Body of pancreas (tissue), 4 donors: ENCODE results near the gene MGMT. TPM values are rescaled to one million over a fixed set of nuclear protein-coding genes. Genes with fewer than 3 reads are reported as not detected.

Experiments used
- ATAC-seq: fragments of 150-250 bp; one replicate; pipeline ENCODE4 v1.9.1; 2016
- DNase-seq, 4 donors: peaks; one replicate each; pipeline ENCODE4 v3.0.0-alpha.2; 2019
- H3K27ac ChIP-seq, 4 donors: fragments of 200-600 bp; sonication (generic); 1 replicate in 3 of 4; 2 replicates in 1 of 4; pipeline versions ENCODE4 v1.5.1 to v1.6.1; 2016 to 2019; ENCODE audit warnings: mild to moderate bottlenecking in 1 of 4, mixed read lengths in 1 of 4, moderate library complexity in 1 of 4
- H3K27me3 ChIP-seq, 2 donors: fragments of 200-600 bp; sonication (generic); one replicate each; pipeline ENCODE4 v1.6.0; 2016; ENCODE audit warnings: mild to moderate bottlenecking in 1 of 2
- H3K36me3 ChIP-seq, 2 donors: fragments of 200-600 bp; sonication (generic); replicated peaks in 1 of 2; 2 replicates each; pipeline ENCODE4 v1.5.1; 2016; ENCODE audit warnings: low read depth in 2 of 2; ENCODE audit not compliant: insufficient read depth in 1 of 2
- H3K4me1 ChIP-seq: fragments of 200-600 bp; sonication (generic); one replicate; pipeline ENCODE4 v1.6.0; 2016
- H3K4me3 ChIP-seq, 2 donors: fragments of 200-600 bp; sonication (generic); 1 replicate in 1 of 2; 2 replicates in 1 of 2; pipeline ENCODE4 v1.5.1; 2016 to 2019
- H3K9me3 ChIP-seq, 3 donors: fragments of 200-600 bp; sonication (generic); 1 replicate in 2 of 3; 2 replicates in 1 of 3; pipeline ENCODE4 v1.5.1; 2016
- POLR2A ChIP-seq, 3 donors: fragments of 450-650 bp; IDR thresholded peaks; one replicate each; pipeline ENCODE4 v1.6.1; 2016; ENCODE audit warnings: antibody characterized with exemption in 3 of 3, mild to moderate bottlenecking in 2 of 3
- WGBS, 2 donors: methylation state at CpG; one replicate each; pipeline ENCODE4 v1.1.5; 2017; 5-methylcytosine and 5-hydroxymethylcytosine counted together
- intact Hi-C: fragments of 100-400 bp; cut with DNase I; formaldehyde crosslinking; loops from one replicate; pipeline ENCODE4 v1.15.1; 2023
- total RNA-seq, 2 donors: library from RNA; depleted of rRNA; stranded (reverse); fragments of >200 nt; gene quantifications; one replicate each; pipeline ENCODE4 v1.1.0, GENCODE V29; 2016
- TF ChIP-seq, protein P1 (sequence below), 7 experiments: fragments of 450-650 bp in 4 of 7; fragments of 200-600 bp in 3 of 7; sonication (generic) in 3 of 7; IDR thresholded peaks; one replicate each; pipeline ENCODE4 v1.5.1; 2016 to 2019; ENCODE audit warnings: antibody characterized with exemption in 7 of 7

Gene MGMT
- total RNA-seq, 2 donors from 2014 or later: 13.7 to 25.4 TPM

DNA sequence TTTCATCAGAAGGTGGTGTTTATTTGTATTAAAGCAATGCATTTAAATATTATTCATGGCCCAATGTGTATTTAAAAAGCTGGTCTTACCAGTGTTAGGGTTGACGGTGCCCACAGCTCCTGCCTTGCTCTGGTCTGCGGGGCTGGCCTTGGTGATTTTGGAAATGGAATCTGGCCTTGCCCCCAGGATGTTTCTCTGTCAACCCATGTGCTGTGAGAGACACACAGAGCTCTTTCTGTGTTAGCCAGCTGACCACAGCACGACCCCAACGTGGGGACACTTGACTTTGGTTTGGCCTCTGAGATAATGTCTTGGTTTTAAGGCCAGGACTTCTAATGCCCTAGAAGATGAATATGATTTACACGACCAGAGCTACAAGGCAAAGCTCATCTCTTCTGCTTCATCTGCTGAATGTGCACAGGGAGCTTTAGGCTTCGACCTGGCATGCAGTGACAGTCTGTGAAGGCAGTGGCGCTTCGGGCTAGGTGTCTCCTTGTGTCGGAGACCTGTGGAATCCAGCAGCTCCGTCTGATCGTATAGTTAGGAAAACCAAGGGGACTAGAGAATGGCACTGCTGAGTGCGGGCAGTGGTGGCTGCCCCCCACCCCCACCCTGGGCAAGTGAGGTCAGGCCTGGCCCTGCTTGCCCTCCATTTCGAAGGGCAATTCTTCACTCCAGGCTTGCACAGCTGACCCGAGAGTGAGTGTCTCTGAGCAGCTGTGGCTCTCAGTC lies 250.9 kb downstream of the MGMT start:
- DNase-seq (no peak), ATAC-seq (no peak)
- WGBS, 2 donors: 91 to 93% methylated on average over 12 to 14 of the region's 14 CpGs
- Histone ChIP-seq H3K36me3 (no peaks in the 10 kb centered on the region), H3K27ac (no peak overlapping the region), H3K27me3 (no peaks in the 10 kb centered on the region), H3K9me3 (no peaks in the 10 kb centered on the region), H3K4me3 (no peak overlapping the region), H3K4me1 (no peaks in the 10 kb centered on the region)
- TF ChIP-seq POLR2A (IDR thresholded peaks at IDR 0.05): no peak
- TF ChIP-seq, protein P1, sequence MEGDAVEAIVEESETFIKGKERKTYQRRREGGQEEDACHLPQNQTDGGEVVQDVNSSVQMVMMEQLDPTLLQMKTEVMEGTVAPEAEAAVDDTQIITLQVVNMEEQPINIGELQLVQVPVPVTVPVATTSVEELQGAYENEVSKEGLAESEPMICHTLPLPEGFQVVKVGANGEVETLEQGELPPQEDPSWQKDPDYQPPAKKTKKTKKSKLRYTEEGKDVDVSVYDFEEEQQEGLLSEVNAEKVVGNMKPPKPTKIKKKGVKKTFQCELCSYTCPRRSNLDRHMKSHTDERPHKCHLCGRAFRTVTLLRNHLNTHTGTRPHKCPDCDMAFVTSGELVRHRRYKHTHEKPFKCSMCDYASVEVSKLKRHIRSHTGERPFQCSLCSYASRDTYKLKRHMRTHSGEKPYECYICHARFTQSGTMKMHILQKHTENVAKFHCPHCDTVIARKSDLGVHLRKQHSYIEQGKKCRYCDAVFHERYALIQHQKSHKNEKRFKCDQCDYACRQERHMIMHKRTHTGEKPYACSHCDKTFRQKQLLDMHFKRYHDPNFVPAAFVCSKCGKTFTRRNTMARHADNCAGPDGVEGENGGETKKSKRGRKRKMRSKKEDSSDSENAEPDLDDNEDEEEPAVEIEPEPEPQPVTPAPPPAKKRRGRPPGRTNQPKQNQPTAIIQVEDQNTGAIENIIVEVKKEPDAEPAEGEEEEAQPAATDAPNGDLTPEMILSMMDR (IDR thresholded peaks at IDR 0.05): no peak
- intact Hi-C loops: no loop called here

DNA sequence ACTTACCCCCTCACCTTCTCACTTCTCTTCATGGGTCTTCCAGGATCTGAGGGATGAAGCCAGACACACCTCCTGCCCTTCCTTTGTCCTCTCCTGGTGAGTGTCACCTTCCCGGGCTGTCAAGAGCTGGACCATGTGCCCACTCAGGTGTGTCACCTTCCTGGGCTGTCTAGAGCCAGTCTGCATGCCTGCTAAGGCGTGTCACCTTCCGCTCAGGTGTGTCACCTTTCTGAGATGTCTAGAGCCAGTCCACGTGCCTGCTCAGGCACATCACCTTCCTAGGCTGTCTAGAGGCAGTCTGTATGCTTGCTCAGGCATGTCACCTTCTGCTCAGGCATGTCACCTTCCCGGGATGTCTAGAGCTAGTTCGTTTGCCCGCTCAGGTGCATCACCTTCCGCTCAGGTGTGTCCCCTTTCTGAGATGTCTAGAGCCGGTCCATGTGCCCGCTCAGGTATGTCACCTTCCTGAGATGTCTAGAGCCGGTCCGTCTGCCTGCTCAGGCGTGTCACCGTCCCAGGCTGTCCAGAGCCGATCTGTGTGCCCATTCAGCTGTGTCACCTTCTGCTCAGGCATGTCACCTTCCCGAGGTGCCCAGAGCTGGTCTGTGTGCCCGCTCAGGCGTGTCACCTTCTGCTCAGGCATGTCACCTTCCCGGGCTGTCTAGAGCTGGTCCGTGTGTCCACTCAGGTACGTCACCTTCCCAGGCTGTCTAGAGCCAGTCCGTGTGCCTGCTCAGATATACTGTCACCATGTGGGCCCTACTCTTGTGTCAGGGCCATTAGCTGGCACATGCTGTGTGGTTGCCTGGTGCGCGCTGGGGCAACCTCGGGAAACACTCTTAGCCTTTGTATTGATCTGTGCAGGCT lies 251.7 kb downstream of the MGMT start:
- Histone ChIP-seq H3K36me3 (no peaks in the 10 kb centered on the region), H3K4me1 (no peaks in the 10 kb centered on the region), H3K27me3 (no peaks in the 10 kb centered on the region), H3K27ac (no peak overlapping the region), H3K4me3 (no peak overlapping the region), H3K9me3 (no peaks in the 10 kb centered on the region)
- 89 to 94% methylated on average over 19 to 25 of the region's 25 CpGs for WGBS, 2 donors
- DNase-seq (no peak), ATAC-seq (no peak)
- TF ChIP-seq POLR2A (IDR thresholded peaks at IDR 0.05): no peak
- TF ChIP-seq, protein P1 (IDR thresholded peaks at IDR 0.05): no peak
- intact Hi-C loops: no loop called here

DNA sequence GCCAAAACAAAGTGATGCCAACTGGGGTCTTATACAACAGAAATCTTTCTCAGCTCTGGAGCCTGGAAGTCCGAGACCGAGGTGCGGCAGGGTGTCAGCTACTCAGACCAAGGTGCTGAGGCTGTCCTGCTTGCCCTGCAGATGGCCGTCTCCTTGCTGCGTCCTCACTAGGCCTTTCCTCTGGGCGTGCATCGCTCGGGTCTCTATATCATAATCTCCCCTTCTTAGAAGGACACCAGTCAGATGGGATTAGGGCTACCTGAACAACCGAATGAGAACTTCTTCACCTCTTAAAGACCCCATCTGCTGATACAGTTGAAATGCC lies 252.3 kb downstream of the MGMT start:
- intact Hi-C loops: no loop called here
- no peaks in the 10 kb centered on the region for H3K4me1 ChIP-seq
- no peak overlapping the region for H3K27ac ChIP-seq
- TF ChIP-seq POLR2A (IDR thresholded peaks at IDR 0.05): no peak
- TF ChIP-seq, protein P1 (IDR thresholded peaks at IDR 0.05): no peak
- WGBS, 2 donors: 93 to 98% methylated on average over 5 to 9 of the region's 9 CpGs
- ATAC-seq (no peak), DNase-seq (no peak)
- no peaks in the 10 kb centered on the region for H3K9me3 ChIP-seq
- H3K36me3 ChIP-seq: no peaks in the 10 kb centered on the region
- H3K4me3 ChIP-seq: no peak overlapping the region
- H3K27me3 ChIP-seq: no peaks in the 10 kb centered on the region

DNA sequence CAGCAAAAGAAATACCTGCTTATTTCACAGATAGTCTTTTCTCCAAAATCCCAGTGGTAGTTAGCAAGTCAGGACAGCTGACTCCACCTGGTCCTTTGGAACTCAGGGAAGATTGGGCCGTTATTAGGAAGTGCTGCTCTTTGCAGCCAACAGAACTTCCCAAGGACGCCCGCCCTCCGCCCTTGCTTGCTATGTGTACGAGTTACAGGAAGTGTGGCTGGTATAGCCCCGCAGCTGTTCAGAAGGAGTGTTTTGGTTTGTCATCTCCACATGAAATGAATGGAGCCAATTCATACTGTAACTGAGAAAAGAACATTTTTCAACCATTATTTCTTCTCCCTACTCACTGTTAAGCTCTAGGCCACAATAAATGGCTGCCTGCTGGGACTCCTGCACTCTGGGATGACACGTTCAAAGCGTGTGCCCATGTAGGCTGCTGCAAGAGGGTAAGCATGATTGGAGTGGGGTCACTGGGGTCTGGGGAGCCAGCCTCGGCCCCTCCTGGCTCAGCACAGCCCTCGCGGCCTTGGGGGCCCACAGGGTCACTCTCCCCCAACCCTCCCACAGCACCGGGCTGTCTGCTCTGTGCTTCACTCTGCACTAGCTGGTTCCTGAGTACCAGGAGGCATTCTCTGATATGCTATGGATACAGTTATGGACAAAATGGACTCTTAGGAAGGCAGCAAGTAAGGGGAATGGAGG lies 253.0 kb downstream of the MGMT start:
- Histone ChIP-seq H3K27me3 (no peaks in the 10 kb centered on the region), H3K36me3 (no peaks in the 10 kb centered on the region), H3K4me1 (no peaks in the 10 kb centered on the region), H3K27ac (no peak overlapping the region), H3K4me3 (no peak overlapping the region), H3K9me3 (no peaks in the 10 kb centered on the region)
- WGBS, 2 donors: 90 to 96% methylated on average over 11 to 12 of the region's 12 CpGs
- no peak for TF ChIP-seq POLR2A (IDR thresholded peaks at IDR 0.05)
- TF ChIP-seq, protein P1 (IDR thresholded peaks at IDR 0.05): no peak
- ATAC-seq: no peak
- intact Hi-C loops: no loop called here
- no peak for DNase-seq
